Hepatocyte (in vitro differentiated cells): Measurements from ENCODE around the gene ADAP1. TPM values are rescaled to one million over a fixed set of nuclear protein-coding genes. Genes with fewer than 3 reads are reported as not detected.

Experiments used
- DNase-seq: peaks from one replicate; pipeline ENCODE4 v3.0.0-alpha.2; 2016; ENCODE audit warnings: low spot score
- H2AFZ ChIP-seq: fragments of 200-600 bp; sonication (generic); 2 replicates; pipeline ENCODE4 v1.6.0; 2016; ENCODE audit warnings: antibody characterized with exemption, mild to moderate bottlenecking
- H3K27ac ChIP-seq: fragments of 200-600 bp; sonication (generic); 2 replicates; pipeline ENCODE4 v1.5.1; 2016; ENCODE audit warnings: mild to moderate bottlenecking
- H3K27me3 ChIP-seq: fragments of 200-600 bp; sonication (generic); 2 replicates; pipeline ENCODE4 v1.6.1; 2016
- H3K36me3 ChIP-seq: fragments of 200-600 bp; sonication (generic); replicated peaks from 2 replicates; pipeline ENCODE4 v1.5.1; 2016; ENCODE audit warnings: low read depth; ENCODE audit not compliant: insufficient read depth
- H3K4me1 ChIP-seq: fragments of 200-600 bp; sonication (generic); 2 replicates; pipeline ENCODE4 v1.5.1; 2016; ENCODE audit warnings: mild to moderate bottlenecking, moderate library complexity; ENCODE audit not compliant: insufficient read depth
- H3K4me2 ChIP-seq: fragments of 200-600 bp; sonication (generic); 2 replicates; pipeline ENCODE4 v1.6.0; 2016
- H3K4me3 ChIP-seq: fragments of 200-600 bp; sonication (generic); 2 replicates; pipeline ENCODE4 v1.5.1; 2016; ENCODE audit warnings: mild to moderate bottlenecking
- H3K79me2 ChIP-seq: fragments of 200-600 bp; sonication (generic); 2 replicates; pipeline ENCODE4 v1.6.0; 2017; ENCODE audit warnings: mild to moderate bottlenecking
- H3K9me2 ChIP-seq: fragments of 200-600 bp; sonication (generic); replicated peaks from 2 replicates; pipeline ENCODE4 v1.6.0; 2017; ENCODE audit warnings: mild to moderate bottlenecking; ENCODE audit not compliant: insufficient read depth
- H3K9me3 ChIP-seq: fragments of 200-600 bp; sonication (generic); 2 replicates; pipeline ENCODE4 v1.5.1; 2016; ENCODE audit warnings: low read depth, mild to moderate bottlenecking
- H4K20me1 ChIP-seq: fragments of 200-600 bp; sonication (generic); 2 replicates; pipeline ENCODE4 v1.6.0; 2016; ENCODE audit warnings: mild to moderate bottlenecking; ENCODE audit not compliant: insufficient read depth, poor library complexity, severe bottlenecking
- CTCF ChIP-seq: fragments of 200-600 bp; sonication (generic); IDR thresholded peaks from 2 replicates; pipeline ENCODE4 v1.5.1; 2016; ENCODE audit warnings: antibody characterized with exemption, mild to moderate bottlenecking; ENCODE audit not compliant: poor library complexity
- EZH2 ChIP-seq: fragments of 200-600 bp; sonication (generic); IDR thresholded peaks from 2 replicates; pipeline ENCODE4 v1.6.1; 2016; ENCODE audit warnings: antibody characterized with exemption, mild to moderate bottlenecking, borderline replicate concordance
- EZH2phosphoT487 ChIP-seq: fragments of 200-600 bp; sonication (generic); IDR thresholded peaks from one replicate; pipeline ENCODE4 v1.6.1; 2018; ENCODE audit warnings: antibody characterized with exemption, mild to moderate bottlenecking, low read depth, moderate library complexity; ENCODE audit not compliant: unreplicated experiment, severe bottlenecking
- WGBS: methylation state at CpG from one replicate; pipeline ENCODE4 v1.1.6; 2016; ENCODE audit warnings: low lambda C conversion rate; ENCODE audit errors: missing lambda C conversion rate; 5-methylcytosine and 5-hydroxymethylcytosine counted together
- polyA plus RNA-seq: library from polyadenylated mRNA; unstranded; fragments of >200 nt; fragmentation: Nextera tagmentation; extraction: Ambion mirVana; gene quantifications from 2 replicates; pipeline ENCODE4 v1.2.1, GENCODE V29; 2016
- total RNA-seq: library from RNA; depleted of rRNA; stranded (reverse); fragments of >200 nt; gene quantifications from 2 replicates; pipeline ENCODE4 v1.2.3, GENCODE V29; 2014

The ADAP1 gene
- total and polyA plus RNA-seq, 2 experiments from 2014 or later, result 25.6 to 35.7 TPM

GRCh38 chr7:888081-889024 lies 66.1 kb downstream of the ADAP1 start:
- no peak overlapping the region for H3K4me2 ChIP-seq
- DNase-seq, result no peak
- H3K36me3 ChIP-seq, result no peaks in the 10 kb centered on the region
- H3K27me3 ChIP-seq, result no peaks in the 10 kb centered on the region
- 95% methylated on average over 42 of the region's 43 CpGs for WGBS
- no peak overlapping the region for H3K27ac ChIP-seq
- H3K9me2 ChIP-seq, result no peaks in the 10 kb centered on the region
- H3K9me3 ChIP-seq, result no peaks in the 10 kb centered on the region
- H3K4me3 ChIP-seq, result no peak overlapping the region
- TF ChIP-seq CTCF, result no peak
- peaks cover 65% of the 10 kb centered on the region for H4K20me1 ChIP-seq
- peaks cover 61% of the 10 kb centered on the region for H3K79me2 ChIP-seq
- H2AFZ ChIP-seq, result no peak overlapping the region
- no peaks in the 10 kb centered on the region for H3K4me1 ChIP-seq

GRCh38 chr7:887488-887820 lies 67.0 kb downstream of the ADAP1 start:
- Histone ChIP-seq H3K4me1 (no peaks in the 10 kb centered on the region), H2AFZ (no peak overlapping the region), H3K79me2 (peaks cover 70% of the 10 kb centered on the region), H3K4me3 (no peak overlapping the region), H3K9me3 (no peaks in the 10 kb centered on the region), H4K20me1 (peaks cover 74% of the 10 kb centered on the region), H3K27ac (no peak overlapping the region), H3K36me3 (no peaks in the 10 kb centered on the region), H3K27me3 (no peaks in the 10 kb centered on the region), H3K4me2 (no peak overlapping the region), H3K9me2 (no peaks in the 10 kb centered on the region)
- 98% methylated on average over 16 of the region's 18 CpGs for WGBS
- no peak for DNase-seq
- TF ChIP-seq EZH2phosphoT487 (no peak), CTCF (no peak), EZH2 (no peak)

GRCh38 chr7:886626-887487 lies 67.6 kb downstream of the ADAP1 start:
- WGBS, result 98% methylated on average over 39 of the region's 40 CpGs
- Histone ChIP-seq H3K9me2 (no peaks in the 10 kb centered on the region), H3K4me1 (no peaks in the 10 kb centered on the region), H4K20me1 (peaks cover 77% of the 10 kb centered on the region), H3K79me2 (peaks cover 76% of the 10 kb centered on the region), H3K4me3 (no peak overlapping the region), H3K4me2 (no peak overlapping the region), H2AFZ (no peak overlapping the region), H3K27ac (no peak overlapping the region), H3K9me3 (no peaks in the 10 kb centered on the region), H3K36me3 (no peaks in the 10 kb centered on the region), H3K27me3 (no peaks in the 10 kb centered on the region)
- DNase-seq, result no peak
- no peak for TF ChIP-seq CTCF
- TF ChIP-seq EZH2phosphoT487, result no peak
- TF ChIP-seq EZH2, result no peak
